Heart left ventricle (tissue), 16 donors: ENCODE results near the gene RCL1. TPM values are rescaled to one million over a fixed set of nuclear protein-coding genes. Genes with fewer than 3 reads are reported as not detected.

Source experiments
- ATAC-seq, 4 donors: fragments of 200-7000 bp; cut with Tn5 transposase; one replicate each; pipeline ENCODE4 v1.9.1; 2020 to 2022; ENCODE audit warnings: moderate library complexity in 4 of 4, mild to moderate bottlenecking in 3 of 4, moderate number of reproducible peaks in 1 of 4
- DNase-seq, 5 donors: peaks; one replicate each; pipeline ENCODE4 v3.0.0-alpha.2; 2020
- H3K27ac ChIP-seq, 12 donors: fragments of 200-600 bp; sonication (generic) in 4 of 12; one replicate each; pipeline versions ENCODE4 v1.5.0 to v1.8.0; 2016 to 2022; ENCODE audit warnings: mild to moderate bottlenecking in 2 of 12
- H3K27me3 ChIP-seq, 9 donors: fragments of 200-600 bp; sonication (generic) in 2 of 9; one replicate each; pipeline versions ENCODE4 v1.5.1 to v1.8.0; 2016 to 2022; ENCODE audit warnings: mild to moderate bottlenecking in 3 of 9
- H3K36me3 ChIP-seq, 9 donors: fragments of 200-600 bp; sonication (generic) in 2 of 9; one replicate each; pipeline versions ENCODE4 v1.5.0 to v1.8.0; 2018 to 2022; ENCODE audit warnings: mild to moderate bottlenecking in 2 of 9
- H3K4me1 ChIP-seq, 12 donors: fragments of 200-600 bp; sonication (generic) in 4 of 12; one replicate each; pipeline versions ENCODE4 v1.5.0 to v1.8.0; 2016 to 2022; ENCODE audit warnings: mild to moderate bottlenecking in 3 of 12
- H3K4me3 ChIP-seq, 12 donors: fragments of 200-600 bp; sonication (generic) in 4 of 12; one replicate each; pipeline versions ENCODE4 v1.5.0 to v1.8.0; 2017 to 2022; ENCODE audit warnings: mild to moderate bottlenecking in 9 of 12, moderate library complexity in 4 of 12
- H3K9me3 ChIP-seq, 12 donors: fragments of 200-600 bp; sonication (generic) in 4 of 12; one replicate each; pipeline versions ENCODE4 v1.5.0 to v1.8.0; 2016 to 2022; ENCODE audit warnings: mild to moderate bottlenecking in 1 of 12
- POLR2A ChIP-seq, 2 donors: fragments of 450-650 bp; IDR thresholded peaks; one replicate each; pipeline ENCODE4 v1.6.1; 2017; ENCODE audit warnings: antibody characterized with exemption in 2 of 2, mild to moderate bottlenecking in 2 of 2, moderate library complexity in 2 of 2
- WGBS, 4 donors: extraction: QIAGEN DNeasy Blood & Tissue Kit in 2 of 4; methylation state at CpG; one replicate each; pipeline versions ENCODE4 v1.1.5 to v1.1.7; 2013 to 2018; 5-methylcytosine and 5-hydroxymethylcytosine counted together
- intact Hi-C, 10 donors: fragments of 100-400 bp; cut with DNase I; formaldehyde crosslinking; loops; one replicate each; pipeline versions ENCODE4 v1.11.1 to v1.14.2; 2022
- polyA plus RNA-seq, 2 donors: library from polyadenylated mRNA; stranded (reverse); fragments of 200-250 nt; gene quantifications; one replicate each; pipeline ENCODE4 v1.2.3, GENCODE V29; 2013
- total RNA-seq, 9 donors: library from RNA; depleted of rRNA in 2 of 9; stranded (reverse); fragments of >200 nt in 2 of 9; fragmentation: NEBNext Ultra II Directional in 3 of 9; extraction: Animal tissue kit (Norgen Biotek cat#: 25700) in 3 of 9; gene quantifications; one replicate each; pipeline versions ENCODE4 v1.1.0 to v1.2.4, GENCODE V29; 2016 to 2023
- TF ChIP-seq, protein P1 (sequence below), 12 donors: fragments of 200-600 bp; sonication (generic) in 4 of 12; IDR thresholded peaks; one replicate each; pipeline versions ENCODE4 v1.5.0 to v1.8.0; 2018 to 2022; ENCODE audit warnings: antibody characterized with exemption in 12 of 12, mild to moderate bottlenecking in 5 of 12
- donor health status: ischemic (EF 13 %, LVEDD 7.1; RV severe dilation, severe dysfunction).
- donor health status: healthy with polysubstance abuse.
- donor health status: DM: no; HTN: yes; CAD: no.
- donor health status: DM: no; HTN: no; CAD: no.
- donor health status: ischemic (EF 25% LVEDD 6.9; RV normal size, moderate dysfunction).
- donor health status: ischemic (EF 25% LVEDD 5.7; RV mildly dilated, moderate dysfunction).
- donor health status: healthy.
- donor health status: DM: yes; HTN: yes; CAD: no.
- donor health status: ischemic (EF 35%, LVEDD 5.7; RV mildly dilated, moderate dysfunction).
- donor health status: nonischemic (EF 11% LVEDD 7.7; RV severe dilation, severe dysfunction).
- donor health status: DM: yes; HTN: yes; CAD: no.
- donor health status: PGD.
- donor health status: ischemic (EF 29% LVEDD 5.4; RV normal size, mild dysfunction).
- donor health status: nonischemic (EF 23%, LVEDD 6.1; RV moderate dilation, normal function).

The RCL1 gene
- total and polyA plus RNA-seq, 11 donors, result 3.8 to 11.3 (median 7.2) TPM

GRCh38 chr9:4799033-4799430 is 6.3 kb downstream of the RCL1 start:
- H3K27ac ChIP-seq, result peak overlapping the region in 2 of 12 donors; percentile 0 to 22

DNA sequence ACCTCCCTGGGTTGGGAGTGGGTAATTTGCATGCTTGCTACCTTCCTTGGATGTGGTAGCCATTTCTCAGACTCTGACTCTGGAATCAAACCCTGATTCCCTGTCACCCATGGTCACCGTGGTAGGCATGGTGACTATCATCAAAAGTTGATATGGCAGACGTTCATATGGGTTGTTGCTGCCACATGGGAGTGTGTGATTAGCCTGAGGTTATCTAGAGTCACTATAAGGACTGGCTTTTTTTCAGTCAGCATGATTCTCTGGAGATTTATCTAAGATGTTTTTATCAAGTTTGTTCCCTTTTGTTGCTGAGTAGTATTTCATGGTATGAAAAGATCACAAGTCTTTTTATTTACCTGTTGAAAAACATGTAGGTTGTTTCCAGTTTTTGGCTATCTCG is 7.0 kb downstream of the RCL1 start:
- Histone ChIP-seq H3K36me3 (no peaks in the 10 kb centered on the region), H3K4me3 (no peak overlapping the region), H3K9me3 (no peaks in the 10 kb centered on the region), H3K27ac (peak overlapping the region in 1 of 12 donors; percentile 0), H3K4me1 (peaks cover 0 to 37% (median 20%) of the 10 kb centered on the region in 12 donors), H3K27me3 (no peaks in the 10 kb centered on the region)
- ATAC-seq, result peak in 1 of 4 donors; percentile 40
- no peak for TF ChIP-seq POLR2A (IDR thresholded peaks at IDR 0.05)
- TF ChIP-seq, protein P1, sequence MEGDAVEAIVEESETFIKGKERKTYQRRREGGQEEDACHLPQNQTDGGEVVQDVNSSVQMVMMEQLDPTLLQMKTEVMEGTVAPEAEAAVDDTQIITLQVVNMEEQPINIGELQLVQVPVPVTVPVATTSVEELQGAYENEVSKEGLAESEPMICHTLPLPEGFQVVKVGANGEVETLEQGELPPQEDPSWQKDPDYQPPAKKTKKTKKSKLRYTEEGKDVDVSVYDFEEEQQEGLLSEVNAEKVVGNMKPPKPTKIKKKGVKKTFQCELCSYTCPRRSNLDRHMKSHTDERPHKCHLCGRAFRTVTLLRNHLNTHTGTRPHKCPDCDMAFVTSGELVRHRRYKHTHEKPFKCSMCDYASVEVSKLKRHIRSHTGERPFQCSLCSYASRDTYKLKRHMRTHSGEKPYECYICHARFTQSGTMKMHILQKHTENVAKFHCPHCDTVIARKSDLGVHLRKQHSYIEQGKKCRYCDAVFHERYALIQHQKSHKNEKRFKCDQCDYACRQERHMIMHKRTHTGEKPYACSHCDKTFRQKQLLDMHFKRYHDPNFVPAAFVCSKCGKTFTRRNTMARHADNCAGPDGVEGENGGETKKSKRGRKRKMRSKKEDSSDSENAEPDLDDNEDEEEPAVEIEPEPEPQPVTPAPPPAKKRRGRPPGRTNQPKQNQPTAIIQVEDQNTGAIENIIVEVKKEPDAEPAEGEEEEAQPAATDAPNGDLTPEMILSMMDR (IDR thresholded peaks at IDR 0.05), result no peak
- no peak for DNase-seq
- intact Hi-C loops, result loop anchor here in 8 of 10 donors (5.0 to 10.0 kb wide), 4 partner anchors 37 to 185 kb away; partner anchors contain the start of genes JAK2 (in 6 of the 8) and AK3 (in 2 of the 8)
- WGBS, 4 donors, result 43 to 50% (median 46%) methylated on average over 3 of the region's 3 CpGs

More at GRCh38 chr9:4799033-4799430, 6.3 kb downstream of the RCL1 start:
- ATAC-seq (no peak), DNase-seq (no peak)
- intact Hi-C loops, result loop anchor here in 8 of 10 donors (5.0 to 10.0 kb wide), 4 partner anchors 37 to 186 kb away; partner anchors contain the start of genes JAK2 (in 6 of the 8) and AK3 (in 2 of the 8)
- no peaks in the 10 kb centered on the region for H3K27me3 ChIP-seq
- no peaks in the 10 kb centered on the region for H3K36me3 ChIP-seq
- H3K4me1 ChIP-seq, result peaks cover 0 to 39% (median 24%) of the 10 kb centered on the region in 12 donors
- WGBS, 4 donors, result 66 to 71% (median 68%) methylated on average over 3 of the region's 3 CpGs
- no peaks in the 10 kb centered on the region for H3K9me3 ChIP-seq
- TF ChIP-seq, protein P1 (IDR thresholded peaks at IDR 0.05), result no peak
- TF ChIP-seq POLR2A (IDR thresholded peaks at IDR 0.05), result no peak
- H3K4me3 ChIP-seq, result no peak overlapping the region

GRCh38 chr9:4801156-4801555 is 8.4 kb downstream of the RCL1 start:
- WGBS, 4 donors, result 95 to 98% (median 97%) methylated on average over 6 of the region's 6 CpGs
- Histone ChIP-seq H3K27ac (no peak overlapping the region), H3K4me3 (no peak overlapping the region), H3K36me3 (no peaks in the 10 kb centered on the region), H3K4me1 (peaks cover 0 to 37% (median 19%) of the 10 kb centered on the region in 12 donors), H3K27me3 (no peaks in the 10 kb centered on the region), H3K9me3 (peaks cover 0 to 2% (median 0%) of the 10 kb centered on the region in 12 donors)
- no peak for TF ChIP-seq POLR2A (IDR thresholded peaks at IDR 0.05)
- TF ChIP-seq, protein P1 (IDR thresholded peaks at IDR 0.05), result no peak
- ATAC-seq (no peak), DNase-seq (no peak)
- intact Hi-C loops, result no loop called here

DNA sequence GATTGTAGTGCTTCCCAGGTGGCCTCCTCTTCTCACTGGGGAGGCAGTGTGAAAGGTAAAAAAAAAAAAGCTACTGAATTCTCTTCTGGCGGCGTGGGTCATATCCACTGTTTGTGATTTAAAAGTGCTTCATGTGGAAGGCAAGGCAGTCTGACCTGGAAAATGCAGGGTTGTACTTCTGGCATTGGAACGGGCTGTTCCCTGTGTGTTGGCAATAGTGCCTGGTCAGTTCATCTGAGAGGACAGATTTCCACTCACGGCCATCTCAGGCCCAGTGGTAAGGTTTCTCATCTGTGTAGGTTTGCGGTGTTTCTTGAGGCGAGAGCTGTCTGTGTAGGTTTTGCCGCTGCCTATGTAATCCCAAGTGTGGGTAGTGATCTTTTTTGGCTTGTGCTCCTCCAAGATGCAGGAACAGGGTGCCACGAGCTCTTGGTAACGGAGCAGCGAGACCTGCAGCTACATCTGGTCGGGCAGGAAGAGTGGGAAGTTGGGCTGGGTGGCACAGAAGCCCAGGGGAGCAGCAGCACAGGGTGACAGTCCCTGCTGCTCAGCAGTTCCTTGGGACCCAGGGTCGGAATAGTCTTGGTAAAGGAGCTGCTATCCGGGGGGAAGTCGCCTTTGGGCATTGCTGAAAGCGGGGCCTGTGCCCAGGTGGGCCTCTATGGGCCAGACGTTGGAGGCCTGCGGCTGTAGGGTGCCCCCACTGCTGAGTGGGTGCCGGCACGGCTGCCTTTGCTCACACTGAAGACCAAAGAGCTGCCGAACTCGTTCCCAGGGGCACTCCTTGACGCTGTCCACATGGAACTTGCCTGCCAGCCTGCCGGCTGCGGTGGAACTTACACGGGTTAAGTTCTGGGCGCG is 11.2 kb downstream of the RCL1 start:
- H3K9me3 ChIP-seq, result peaks cover 0 to 21% (median 7%) of the 10 kb centered on the region in 12 donors
- WGBS, 4 donors, result 89 to 96% (median 91%) methylated on average over 15 to 27 of the region's 27 CpGs
- peaks cover 0 to 21% (median 7%) of the 10 kb centered on the region in 12 donors for H3K4me1 ChIP-seq
- no peaks in the 10 kb centered on the region for H3K27me3 ChIP-seq
- no peaks in the 10 kb centered on the region for H3K36me3 ChIP-seq
- DNase-seq (peak in 1 of 5 donors; percentile 64), ATAC-seq (peak; percentile 62 to 78 (median 68))
- intact Hi-C loops, result no loop called here
- H3K4me3 ChIP-seq, result no peak overlapping the region
- H3K27ac ChIP-seq, result peak overlapping the region in 1 of 12 donors; percentile 12
- no peak for TF ChIP-seq POLR2A (IDR thresholded peaks at IDR 0.05)
- TF ChIP-seq, protein P1 (IDR thresholded peaks at IDR 0.05), result no peak
